ENCODE results near the gene DUS2. TPM values are rescaled to one million over a fixed set of nuclear protein-coding genes. Genes with fewer than 3 reads are reported as not detected.
A peak's percentile ranks its signal among the peaks of the same experiment; 100 is the strongest.

DUS2 gene
- total and polyA plus RNA-seq, 4 donors, result 6.9 to 10.7 (median 7.9) TPM

- Histone ChIP-seq H3K27me3 (ENCODE audit: control insufficient read depth in 4 of 4, insufficient read depth in 4 of 4, low read length in 3 of 4) (no peaks in the 10 kb centered on the region), H3K4me3 (ENCODE audit: low read depth in 1 of 3, low read length in 3 of 3) (no peak overlapping the region), H3K36me3 (ENCODE audit: control insufficient read depth in 4 of 4, insufficient read depth in 3 of 4, low read depth in 1 of 4, low read length in 3 of 4) (peaks cover 0 to 19% (median 7%) of the 10 kb centered on the region in 4 donors), H3K4me1 (ENCODE audit: control insufficient read depth in 4 of 4, insufficient read depth in 4 of 4, low read length in 3 of 4) (peaks cover 4 to 23% (median 17%) of the 10 kb centered on the region in 4 donors), H3K9me3 (ENCODE audit: control insufficient read depth in 4 of 4, low read length in 3 of 4) (no peaks in the 10 kb centered on the region), H3K27ac (ENCODE audit: low read depth in 1 of 2, low read length in 2 of 2) (no peak overlapping the region), H3K9ac (ENCODE audit: low read depth in 1 of 2, low read length in 2 of 2) (peak overlapping the region in 1 of 2 donors; percentile 43)
- TF ChIP-seq ATF3 (IDR thresholded peaks at IDR 0.05) (no peak), GABPA (IDR thresholded peaks at IDR 0.05 in 1 of 2, conservative IDR thresholded peaks at IDR 0.05 in 1 of 2) (no peak), HNF4G (IDR thresholded peaks at IDR 0.05) (no peak), REST (IDR thresholded peaks at IDR 0.05) (no peak), ZBTB33 (IDR thresholded peaks at IDR 0.05) (no peak), MAX (IDR thresholded peaks at IDR 0.05) (no peak), FOXA1 (IDR thresholded peaks at IDR 0.05) (no peak), RAD21 (IDR thresholded peaks at IDR 0.05) (no peak)
- WGBS, result 68% methylated on average over 2 of the region's 2 CpGs
- no peak for DNase-seq (ENCODE audit: low spot score)
Observed at GRCh38 chr16:68070249-68070730, 47.2 kb downstream of the DUS2 start.

- DNase-seq (ENCODE audit: low spot score), result no peak
- no peak overlapping the region for H3K4me3 ChIP-seq (ENCODE audit: low read depth in 1 of 3, low read length in 3 of 3)
- H3K27ac ChIP-seq (ENCODE audit: low read depth in 1 of 2, low read length in 2 of 2), result no peak overlapping the region
- 93% methylated on average over 14 of the region's 14 CpGs for WGBS
- no peaks in the 10 kb centered on the region for H3K27me3 ChIP-seq (ENCODE audit: control insufficient read depth in 4 of 4, insufficient read depth in 4 of 4, low read length in 3 of 4)
- peaks cover 7 to 29% (median 23%) of the 10 kb centered on the region in 4 donors for H3K4me1 ChIP-seq (ENCODE audit: control insufficient read depth in 4 of 4, insufficient read depth in 4 of 4, low read length in 3 of 4)
- peaks cover 0 to 21% (median 7%) of the 10 kb centered on the region in 4 donors for H3K36me3 ChIP-seq (ENCODE audit: control insufficient read depth in 4 of 4, insufficient read depth in 3 of 4, low read depth in 1 of 4, low read length in 3 of 4)
- TF ChIP-seq CTCF (IDR thresholded peaks at IDR 0.05; ENCODE audit: low read depth, low read length, missing input control), result peak; percentile 8
- no peak for TF ChIP-seq YY1 (IDR thresholded peaks at IDR 0.05)
- no peak overlapping the region for H3K9ac ChIP-seq (ENCODE audit: low read depth in 1 of 2, low read length in 2 of 2)
- no peaks in the 10 kb centered on the region for H3K9me3 ChIP-seq (ENCODE audit: control insufficient read depth in 4 of 4, low read length in 3 of 4)
Observed at GRCh38 chr16:68070806-68071517, 47.9 kb downstream of the DUS2 start.
